ENCODE results near the gene ENDOU. TPM values are rescaled to one million over a fixed set of nuclear protein-coding genes. Genes with fewer than 3 reads are reported as not detected.

ENDOU gene
- total RNA-seq, 6 donors from 2014 or later: 0.14 to 2.1 (median 0.83) TPM; not detected in 2

GRCh38 chr12:47734725-47735480 is 9.6 kb upstream of the ENDOU start:
- H3K4me1 ChIP-seq: peaks cover 29 to 49% (median 31%) of the 10 kb centered on the region in 4 donors
- peak in 1 of 2 donors; percentile 4 for ATAC-seq (ENCODE audit: low FRiP score in 2 of 2)

GRCh38 chr12:47733142-47733541 is 7.9 kb upstream of the ENDOU start:
- DNase-seq: no peak
- Histone ChIP-seq H3K9me3 (no peaks in the 10 kb centered on the region), H3K36me3 (peaks cover 0 to 1% (median 0%) of the 10 kb centered on the region in 4 donors), H3K27ac (no peak overlapping the region), H3K4me1 (peaks cover 24 to 42% (median 29%) of the 10 kb centered on the region in 4 donors), H3K4me3 (no peak overlapping the region), H3K27me3 (no peaks in the 10 kb centered on the region)
- ATAC-seq (ENCODE audit: low FRiP score in 2 of 2): no peak
- 82% methylated on average over 4 of the region's 4 CpGs; no CpG with 5 or more reads in 1 of the 2 donors for WGBS, 2 donors
- no peak for TF ChIP-seq POLR2A (IDR thresholded peaks at IDR 0.05)

More at GRCh38 chr12:47734725-47735480, 9.6 kb upstream of the ENDOU start:
- TF ChIP-seq POLR2A (IDR thresholded peaks at IDR 0.05) (no peak), POLR2AphosphoS5 (IDR thresholded peaks at IDR 0.05) (no peak), EP300 (IDR thresholded peaks at IDR 0.05) (no peak), CTCF (IDR thresholded peaks at IDR 0.05) (no peak)
- no peak overlapping the region for H3K4me3 ChIP-seq
- 58 to 67% methylated on average over 6 to 11 of the region's 12 CpGs for WGBS, 2 donors
- no peaks in the 10 kb centered on the region for H3K27me3 ChIP-seq
- no peaks in the 10 kb centered on the region for H3K9me3 ChIP-seq
- peak overlapping the region in 3 of 4 donors; percentile 37 to 68 (median 67) for H3K27ac ChIP-seq
- no peak for DNase-seq
- peaks cover 0 to 4% (median 2%) of the 10 kb centered on the region in 4 donors for H3K36me3 ChIP-seq

GRCh38 chr12:47732504-47732903 is 7.2 kb upstream of the ENDOU start:
- TF ChIP-seq EP300 (IDR thresholded peaks at IDR 0.05) (no peak), CTCF (IDR thresholded peaks at IDR 0.05) (no peak), POLR2A (IDR thresholded peaks at IDR 0.05) (no peak), POLR2AphosphoS5 (IDR thresholded peaks at IDR 0.05) (no peak)
- Histone ChIP-seq H3K36me3 (no peaks in the 10 kb centered on the region), H3K27me3 (no peaks in the 10 kb centered on the region), H3K27ac (no peak overlapping the region), H3K4me1 (peaks cover 18 to 36% (median 24%) of the 10 kb centered on the region in 4 donors), H3K9me3 (no peaks in the 10 kb centered on the region), H3K4me3 (no peak overlapping the region)
- no peak for ATAC-seq (ENCODE audit: low FRiP score in 2 of 2)
- no peak for DNase-seq
- WGBS, 2 donors: 67 to 78% methylated on average over 2 of the region's 2 CpGs

- TF ChIP-seq CTCF (IDR thresholded peaks at IDR 0.05) (no peak), EP300 (IDR thresholded peaks at IDR 0.05) (no peak), POLR2A (IDR thresholded peaks at IDR 0.05) (no peak), POLR2AphosphoS5 (IDR thresholded peaks at IDR 0.05) (no peak)
- no peaks in the 10 kb centered on the region for H3K9me3 ChIP-seq
- H3K27ac ChIP-seq: no peak overlapping the region
- no peak overlapping the region for H3K4me3 ChIP-seq
- 78 to 86% methylated on average over 5 of the region's 5 CpGs for WGBS, 2 donors
- DNase-seq: no peak
- no peaks in the 10 kb centered on the region for H3K36me3 ChIP-seq
- H3K27me3 ChIP-seq: no peaks in the 10 kb centered on the region
- H3K4me1 ChIP-seq: peaks cover 10 to 30% (median 19%) of the 10 kb centered on the region in 4 donors
- no peak for ATAC-seq (ENCODE audit: low FRiP score in 2 of 2)
Observed at GRCh38 chr12:47731723-47732122, 6.4 kb upstream of the ENDOU start.

- peak overlapping the region in 3 of 4 donors; percentile 5 to 11 (median 6) for H3K27ac ChIP-seq
Observed at GRCh38 chr12:47730341-47730744, 5.1 kb upstream of the ENDOU start.

More at GRCh38 chr12:47730341-47730744, 5.1 kb upstream of the ENDOU start:
- ATAC-seq (ENCODE audit: low FRiP score in 2 of 2): peak in 1 of 2 donors; percentile 28
- H3K36me3 ChIP-seq: no peaks in the 10 kb centered on the region
- no peak for TF ChIP-seq EP300 (IDR thresholded peaks at IDR 0.05)
- no peak for TF ChIP-seq POLR2A (IDR thresholded peaks at IDR 0.05)
- TF ChIP-seq CTCF (IDR thresholded peaks at IDR 0.05): no peak
- no peak for TF ChIP-seq POLR2AphosphoS5 (IDR thresholded peaks at IDR 0.05)
- peaks cover 0 to 16% (median 7%) of the 10 kb centered on the region in 4 donors for H3K4me1 ChIP-seq
- peak in 1 of 2 donors; percentile 50 for DNase-seq
- H3K9me3 ChIP-seq: no peaks in the 10 kb centered on the region
- no peaks in the 10 kb centered on the region for H3K27me3 ChIP-seq
- 75 to 84% methylated on average over 8 of the region's 8 CpGs for WGBS, 2 donors
- H3K4me3 ChIP-seq: no peak overlapping the region

Data from upper lobe of left lung (tissue), 6 donors.